SJSA1 (cell line): ENCODE measurements around the gene CTNNA1. TPM values are rescaled to one million over a fixed set of nuclear protein-coding genes. Genes with fewer than 3 reads are reported as not detected.

Experiments used
- DNase-seq, 2 experiments: peaks; one replicate each; pipeline ENCODE4 v3.0.0-alpha.2; 2015 to 2020; ENCODE audit warnings: low spot score in 2 of 2, low read depth in 1 of 2
- H3K27ac ChIP-seq: fragments of 250-450 bp; sonication (Bioruptor Pico); 2 replicates; pipeline ENCODE4 v1.5.1; 2020; ENCODE audit warnings: mild to moderate bottlenecking, moderate library complexity
- H3K27me3 ChIP-seq: fragments of 250-450 bp; sonication (Bioruptor Pico); replicated peaks from 2 replicates; pipeline ENCODE4 v1.5.1; 2020; ENCODE audit warnings: mild to moderate bottlenecking, moderate library complexity
- H3K36me3 ChIP-seq: fragments of 250-450 bp; sonication (Bioruptor Pico); 2 replicates; pipeline ENCODE4 v1.5.1; 2020; ENCODE audit warnings: mild to moderate bottlenecking
- H3K4me1 ChIP-seq: fragments of 250-450 bp; sonication (Bioruptor Pico); replicated peaks from 2 replicates; pipeline ENCODE4 v1.6.1; 2021; ENCODE audit warnings: mild to moderate bottlenecking
- H3K4me3 ChIP-seq: fragments of 250-450 bp; sonication (Bioruptor Pico); 2 replicates; pipeline ENCODE4 v1.5.1; 2020; ENCODE audit warnings: mild to moderate bottlenecking
- H3K9me3 ChIP-seq: fragments of 250-450 bp; sonication (Bioruptor Pico); replicated peaks from 2 replicates; pipeline ENCODE4 v1.5.1; 2020; ENCODE audit warnings: mild to moderate bottlenecking
- total RNA-seq: library from RNA; depleted of rRNA; stranded (reverse); fragments of >200 nt; shearing (Covaris generic); gene quantifications from 2 replicates; pipeline ENCODE4 v1.2.3, GENCODE V29; 2014

The CTNNA1 gene
- total RNA-seq, 1 experiment from 2014 or later: 606 TPM

- Histone ChIP-seq H3K9me3 (no peaks in the 10 kb centered on the region), H3K36me3 (no peaks in the 10 kb centered on the region), H3K4me1 (peaks cover 60% of the 10 kb centered on the region), H3K27me3 (no peaks in the 10 kb centered on the region), H3K27ac (no peak overlapping the region; the same call in 1 of the 2 replicates), H3K4me3 (no peak overlapping the region)
- DNase-seq: no peak
Measured at GRCh38 chr5:138873466-138874221, 120.4 kb downstream of the CTNNA1 start.

GRCh38 chr5:138874241-138874640 lies 121.0 kb downstream of the CTNNA1 start:
- no peak for DNase-seq
- H3K27me3 ChIP-seq: no peaks in the 10 kb centered on the region
- peaks cover 60% of the 10 kb centered on the region for H3K4me1 ChIP-seq
- no peak overlapping the region for H3K27ac ChIP-seq
- H3K9me3 ChIP-seq: no peaks in the 10 kb centered on the region
- no peaks in the 10 kb centered on the region for H3K36me3 ChIP-seq
- H3K4me3 ChIP-seq: no peak overlapping the region

GRCh38 chr5:138874771-138875551 lies 121.7 kb downstream of the CTNNA1 start, which contains the start of gene LRRTM2:
Gene LRRTM2, minus strand, starts transcription at chr5:138875335. Its CDS starts 424 bp downstream, at chr5:138874911.
- no peaks in the 10 kb centered on the region for H3K36me3 ChIP-seq
- peaks cover 54% of the 10 kb centered on the region for H3K4me1 ChIP-seq
- H3K27ac ChIP-seq: peak within 1 kb of the TSS; percentile 59
- DNase-seq: peak; percentile 86 to 89
- H3K4me3 ChIP-seq: peak within 1 kb of the TSS; percentile 24
- no peaks in the 10 kb centered on the region for H3K9me3 ChIP-seq
- no peaks in the 10 kb centered on the region for H3K27me3 ChIP-seq

GRCh38 chr5:138875552-138875875 lies 122.3 kb downstream of the CTNNA1 start:
- no peaks in the 10 kb centered on the region for H3K9me3 ChIP-seq
- H3K4me1 ChIP-seq: peaks cover 49% of the 10 kb centered on the region
- 0 out of 2 replicates have a peak, but pooled peaks cover 3% of the 10 kb centered on the region for H3K36me3 ChIP-seq
- no peaks in the 10 kb centered on the region for H3K27me3 ChIP-seq
- no peak for DNase-seq
- H3K4me3 ChIP-seq: no peak overlapping the region
- H3K27ac ChIP-seq: peak overlapping the region; percentile 59

- H3K4me3 ChIP-seq: no peak overlapping the region
- no peaks in the 10 kb centered on the region for H3K9me3 ChIP-seq
- no peaks in the 10 kb centered on the region for H3K27me3 ChIP-seq
- no peak for DNase-seq
- H3K27ac ChIP-seq: no peak overlapping the region
- peaks cover 6% of the 10 kb centered on the region; the same call in 1 of the 2 replicates for H3K36me3 ChIP-seq
- peaks cover 45% of the 10 kb centered on the region for H3K4me1 ChIP-seq
Measured at GRCh38 chr5:138875946-138876345, 122.7 kb downstream of the CTNNA1 start.

- H3K27ac ChIP-seq: no peak overlapping the region
- H3K36me3 ChIP-seq: peaks cover 8% of the 10 kb centered on the region; the same call in 1 of the 2 replicates
- peaks cover 36% of the 10 kb centered on the region for H3K4me1 ChIP-seq
- H3K9me3 ChIP-seq: no peaks in the 10 kb centered on the region
- DNase-seq: no peak
- no peaks in the 10 kb centered on the region for H3K27me3 ChIP-seq
- H3K4me3 ChIP-seq: no peak overlapping the region
Measured at GRCh38 chr5:138876811-138877210, 123.6 kb downstream of the CTNNA1 start.

GRCh38 chr5:138878437-138879235 lies 125.4 kb downstream of the CTNNA1 start:
- H3K9me3 ChIP-seq: no peaks in the 10 kb centered on the region
- H3K36me3 ChIP-seq: peaks cover 8% of the 10 kb centered on the region; the same call in 1 of the 2 replicates
- no peak overlapping the region for H3K27ac ChIP-seq
- no peak for DNase-seq
- no peak overlapping the region for H3K4me3 ChIP-seq
- peaks cover 21% of the 10 kb centered on the region for H3K4me1 ChIP-seq
- no peaks in the 10 kb centered on the region for H3K27me3 ChIP-seq

- Histone ChIP-seq H3K27ac (no peak overlapping the region), H3K4me3 (no peak overlapping the region), H3K27me3 (no peaks in the 10 kb centered on the region), H3K4me1 (no peaks in the 10 kb centered on the region), H3K36me3 (peaks cover 32% of the 10 kb centered on the region), H3K9me3 (peaks cover 5% of the 10 kb centered on the region; the same call in 1 of the 2 replicates)
- no peak for DNase-seq
Measured at GRCh38 chr5:138883211-138883610, 130.0 kb downstream of the CTNNA1 start.

GRCh38 chr5:138884094-138884493 lies 130.9 kb downstream of the CTNNA1 start:
- Histone ChIP-seq H3K9me3 (peaks cover 5% of the 10 kb centered on the region; the same call in 1 of the 2 replicates), H3K4me1 (no peaks in the 10 kb centered on the region), H3K4me3 (no peak overlapping the region), H3K36me3 (peaks cover 41% of the 10 kb centered on the region), H3K27ac (no peak overlapping the region), H3K27me3 (no peaks in the 10 kb centered on the region)
- no peak for DNase-seq

GRCh38 chr5:138884554-138884953 lies 131.3 kb downstream of the CTNNA1 start:
- peaks cover 46% of the 10 kb centered on the region for H3K36me3 ChIP-seq
- no peaks in the 10 kb centered on the region for H3K27me3 ChIP-seq
- H3K4me1 ChIP-seq: no peaks in the 10 kb centered on the region
- no peak overlapping the region for H3K27ac ChIP-seq
- no peak for DNase-seq
- no peak overlapping the region for H3K4me3 ChIP-seq
- H3K9me3 ChIP-seq: peaks cover 5% of the 10 kb centered on the region; the same call in 1 of the 2 replicates

- H3K4me1 ChIP-seq: no peaks in the 10 kb centered on the region
- peaks cover 12% of the 10 kb centered on the region; the same call in 1 of the 2 replicates for H3K9me3 ChIP-seq
- no peak overlapping the region for H3K27ac ChIP-seq
- peaks cover 69% of the 10 kb centered on the region for H3K36me3 ChIP-seq
- no peak overlapping the region for H3K4me3 ChIP-seq
- no peaks in the 10 kb centered on the region for H3K27me3 ChIP-seq
- no peak for DNase-seq
Measured at GRCh38 chr5:138889994-138890393, 136.8 kb downstream of the CTNNA1 start.

GRCh38 chr5:138890644-138891043 lies 137.4 kb downstream of the CTNNA1 start:
- no peak for DNase-seq

GRCh38 chr5:138895918-138896317 lies 142.7 kb downstream of the CTNNA1 start:
- DNase-seq: no peak
- H3K4me3 ChIP-seq: no peak overlapping the region
- H3K27me3 ChIP-seq: no peaks in the 10 kb centered on the region
- H3K27ac ChIP-seq: no peak overlapping the region
- H3K4me1 ChIP-seq: peaks cover 14% of the 10 kb centered on the region
- H3K9me3 ChIP-seq: no peaks in the 10 kb centered on the region
- H3K36me3 ChIP-seq: peaks cover 54% of the 10 kb centered on the region

More at GRCh38 chr5:138890644-138891043, 137.4 kb downstream of the CTNNA1 start:
- H3K27me3 ChIP-seq: no peaks in the 10 kb centered on the region
- no peaks in the 10 kb centered on the region for H3K4me1 ChIP-seq
- no peak overlapping the region for H3K27ac ChIP-seq
- H3K36me3 ChIP-seq: peaks cover 70% of the 10 kb centered on the region
- peaks cover 12% of the 10 kb centered on the region; the same call in 1 of the 2 replicates for H3K9me3 ChIP-seq
- H3K4me3 ChIP-seq: no peak overlapping the region
